Measurements from ENCODE around the gene DDX17. TPM values are rescaled to one million over a fixed set of nuclear protein-coding genes. Genes with fewer than 3 reads are reported as not detected.

The DDX17 gene
- total RNA-seq, 2 donors from 2014 or later: 403 to 467 TPM

DNA sequence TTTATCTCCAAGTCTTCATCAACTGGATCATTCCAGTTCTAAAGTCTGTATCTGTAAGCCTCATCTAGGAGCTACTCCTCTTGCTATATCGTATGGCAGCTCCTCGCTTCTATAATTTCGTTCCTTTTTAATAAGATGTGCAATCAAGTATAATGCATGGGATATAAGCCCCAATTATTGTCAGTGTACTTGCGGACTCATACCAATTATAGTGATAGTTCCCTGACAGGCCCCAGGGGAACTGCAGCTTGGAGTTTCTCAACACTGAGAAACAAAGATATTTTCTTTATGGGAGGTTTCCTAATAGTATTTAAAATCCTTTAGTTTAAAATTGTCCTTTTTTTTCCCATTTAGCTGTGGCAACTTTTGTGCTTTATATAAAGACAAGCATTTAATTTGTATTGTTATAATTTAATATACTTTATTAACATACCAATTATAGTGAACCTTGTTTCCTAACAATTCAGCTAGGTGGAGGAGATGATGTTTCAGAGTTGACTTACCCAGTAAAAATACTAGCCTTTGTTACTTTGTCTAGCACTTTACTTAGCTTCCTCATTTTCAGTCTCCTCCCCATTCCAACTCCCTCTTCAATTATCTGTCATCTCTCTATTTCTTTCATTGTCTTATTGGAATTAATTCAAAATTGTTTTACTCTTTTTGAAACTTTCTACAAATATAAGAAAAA, 25.3 kb upstream of the DDX17 start:
- Histone ChIP-seq H3K36me3 (replicated peaks in 1 of 2; ENCODE audit: insufficient read depth in 1 of 2, low read depth in 2 of 2) (no peaks in the 10 kb centered on the region), H3K4me1 (no peaks in the 10 kb centered on the region), H3K27ac (no peak overlapping the region), H3K4me3 (no peak overlapping the region), H3K27me3 (no peaks in the 10 kb centered on the region), H3K9me3 (no peaks in the 10 kb centered on the region)
- DNase-seq (no peak), ATAC-seq (no peak)
- intact Hi-C loops (cut with DNase I): no loop called here
- TF ChIP-seq, protein P1, sequence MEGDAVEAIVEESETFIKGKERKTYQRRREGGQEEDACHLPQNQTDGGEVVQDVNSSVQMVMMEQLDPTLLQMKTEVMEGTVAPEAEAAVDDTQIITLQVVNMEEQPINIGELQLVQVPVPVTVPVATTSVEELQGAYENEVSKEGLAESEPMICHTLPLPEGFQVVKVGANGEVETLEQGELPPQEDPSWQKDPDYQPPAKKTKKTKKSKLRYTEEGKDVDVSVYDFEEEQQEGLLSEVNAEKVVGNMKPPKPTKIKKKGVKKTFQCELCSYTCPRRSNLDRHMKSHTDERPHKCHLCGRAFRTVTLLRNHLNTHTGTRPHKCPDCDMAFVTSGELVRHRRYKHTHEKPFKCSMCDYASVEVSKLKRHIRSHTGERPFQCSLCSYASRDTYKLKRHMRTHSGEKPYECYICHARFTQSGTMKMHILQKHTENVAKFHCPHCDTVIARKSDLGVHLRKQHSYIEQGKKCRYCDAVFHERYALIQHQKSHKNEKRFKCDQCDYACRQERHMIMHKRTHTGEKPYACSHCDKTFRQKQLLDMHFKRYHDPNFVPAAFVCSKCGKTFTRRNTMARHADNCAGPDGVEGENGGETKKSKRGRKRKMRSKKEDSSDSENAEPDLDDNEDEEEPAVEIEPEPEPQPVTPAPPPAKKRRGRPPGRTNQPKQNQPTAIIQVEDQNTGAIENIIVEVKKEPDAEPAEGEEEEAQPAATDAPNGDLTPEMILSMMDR (IDR thresholded peaks at IDR 0.05): no peak
- TF ChIP-seq POLR2A (IDR thresholded peaks at IDR 0.05): no peak
- WGBS, 2 donors: 91 to 94% methylated on average over 4 of the region's 4 CpGs

DNA sequence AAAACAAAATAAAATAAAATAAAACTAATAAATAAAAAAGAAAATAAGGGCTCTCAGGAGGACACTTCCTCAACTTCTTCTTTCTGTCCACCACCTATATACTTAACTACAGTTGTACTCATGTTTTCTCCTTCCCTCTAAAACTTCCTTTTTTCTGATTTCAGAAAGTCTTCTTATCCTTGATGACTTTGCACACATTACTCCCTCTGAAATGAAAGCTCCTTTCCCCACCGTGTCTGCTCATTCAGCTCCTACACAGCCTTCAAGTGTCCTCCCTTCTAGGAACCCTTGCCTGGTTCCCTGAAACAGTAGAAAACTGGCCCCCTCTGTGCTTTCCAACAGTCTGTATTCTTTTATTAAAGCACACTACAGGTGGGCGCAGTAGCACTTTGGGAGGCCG, 18.3 kb upstream of the DDX17 start:
- H3K27me3 ChIP-seq: no peaks in the 10 kb centered on the region
- DNase-seq: no peak
- WGBS, 2 donors: 77 to 82% methylated on average over 3 of the region's 3 CpGs
- intact Hi-C loops (cut with DNase I): no loop called here
- TF ChIP-seq POLR2A (IDR thresholded peaks at IDR 0.05): no peak
- TF ChIP-seq, protein P1 (IDR thresholded peaks at IDR 0.05): no peak
- no peaks in the 10 kb centered on the region for H3K9me3 ChIP-seq
- no peak overlapping the region for H3K27ac ChIP-seq
- H3K4me1 ChIP-seq: no peaks in the 10 kb centered on the region
- no peak overlapping the region for H3K4me3 ChIP-seq
- no peaks in the 10 kb centered on the region for H3K36me3 ChIP-seq (replicated peaks in 1 of 2; ENCODE audit: insufficient read depth in 1 of 2, low read depth in 2 of 2)
- no peak for ATAC-seq

DNA sequence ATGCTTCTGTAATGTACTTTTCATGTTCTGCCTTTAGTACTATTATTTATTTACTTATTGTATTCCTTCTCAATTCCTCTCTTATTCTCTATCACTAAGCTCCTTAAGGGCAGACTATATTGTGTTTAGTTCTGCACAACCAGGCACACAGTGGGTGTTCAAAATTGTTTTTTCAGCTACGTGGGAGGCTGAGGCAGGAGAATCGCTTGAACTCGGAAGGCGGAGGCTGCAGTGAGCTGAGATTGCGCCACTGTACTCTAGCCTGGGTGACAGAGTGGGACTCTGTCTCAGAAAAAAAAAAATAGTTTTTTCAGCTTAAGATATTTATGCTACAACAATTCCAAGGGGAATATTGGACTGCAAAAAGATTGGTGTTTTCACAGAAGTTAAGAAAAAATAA, 17.4 kb upstream of the DDX17 start:
- Histone ChIP-seq H3K4me1 (no peaks in the 10 kb centered on the region), H3K36me3 (replicated peaks in 1 of 2; ENCODE audit: insufficient read depth in 1 of 2, low read depth in 2 of 2) (no peaks in the 10 kb centered on the region), H3K27me3 (no peaks in the 10 kb centered on the region), H3K4me3 (no peak overlapping the region), H3K9me3 (no peaks in the 10 kb centered on the region), H3K27ac (no peak overlapping the region)
- intact Hi-C loops (cut with DNase I): no loop called here
- DNase-seq: no peak
- WGBS, 2 donors: 84 to 90% methylated on average over 5 of the region's 5 CpGs
- no peak for ATAC-seq
- TF ChIP-seq, protein P1 (IDR thresholded peaks at IDR 0.05): no peak
- no peak for TF ChIP-seq POLR2A (IDR thresholded peaks at IDR 0.05)

DNA sequence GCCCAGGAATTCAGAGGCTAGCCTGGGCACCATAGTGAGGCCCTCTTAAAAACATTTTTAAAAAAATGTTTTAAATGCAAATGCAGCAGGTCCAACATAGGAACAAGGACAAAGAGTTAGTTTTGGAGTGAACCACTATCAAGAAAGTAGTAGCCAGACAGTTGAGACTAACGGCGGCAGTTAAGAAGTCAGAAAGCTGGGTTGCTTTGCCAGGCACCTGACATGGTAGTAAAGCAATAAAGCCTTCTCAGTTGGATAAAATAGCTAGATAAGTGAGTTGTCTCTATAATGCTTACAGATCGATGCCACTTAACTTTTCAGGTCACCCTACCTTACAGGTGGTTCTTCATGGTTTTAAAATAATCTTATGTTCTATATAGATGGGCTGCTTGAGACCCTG, 16.9 kb upstream of the DDX17 start:
- TF ChIP-seq, protein P1 (IDR thresholded peaks at IDR 0.05): no peak
- TF ChIP-seq POLR2A (IDR thresholded peaks at IDR 0.05): no peak
- no peaks in the 10 kb centered on the region for H3K9me3 ChIP-seq
- intact Hi-C loops (cut with DNase I): no loop called here
- no peaks in the 10 kb centered on the region for H3K36me3 ChIP-seq (replicated peaks in 1 of 2; ENCODE audit: insufficient read depth in 1 of 2, low read depth in 2 of 2)
- H3K4me1 ChIP-seq: no peaks in the 10 kb centered on the region
- DNase-seq: no peak
- WGBS, 2 donors: 83 to 88% methylated on average over 3 of the region's 3 CpGs
- H3K4me3 ChIP-seq: no peak overlapping the region
- no peaks in the 10 kb centered on the region for H3K27me3 ChIP-seq
- no peak overlapping the region for H3K27ac ChIP-seq
- ATAC-seq: no peak
